ENCODE data around the gene BLOC1S5.

BLOC1S5 gene

GRCh38 chr6:8069631-8070284 is 5.6 kb upstream of the BLOC1S5 start:
- DNase-seq = no peak
- Histone ChIP-seq H3K27ac (no peak overlapping the region), H3K9me3 (ENCODE audit: severe bottlenecking) (no peaks in the 10 kb centered on the region), H3K36me3 (no peaks in the 10 kb centered on the region), H3K4me3 (ENCODE audit: low read depth, low read length) (no peak overlapping the region), H3K27me3 (ENCODE audit: insufficient read depth, low read depth, severe bottlenecking) (no peaks in the 10 kb centered on the region)
- no peak for TF ChIP-seq CTCF (IDR thresholded peaks at IDR 0.05; ENCODE audit: low read depth, low read length)

DNA sequence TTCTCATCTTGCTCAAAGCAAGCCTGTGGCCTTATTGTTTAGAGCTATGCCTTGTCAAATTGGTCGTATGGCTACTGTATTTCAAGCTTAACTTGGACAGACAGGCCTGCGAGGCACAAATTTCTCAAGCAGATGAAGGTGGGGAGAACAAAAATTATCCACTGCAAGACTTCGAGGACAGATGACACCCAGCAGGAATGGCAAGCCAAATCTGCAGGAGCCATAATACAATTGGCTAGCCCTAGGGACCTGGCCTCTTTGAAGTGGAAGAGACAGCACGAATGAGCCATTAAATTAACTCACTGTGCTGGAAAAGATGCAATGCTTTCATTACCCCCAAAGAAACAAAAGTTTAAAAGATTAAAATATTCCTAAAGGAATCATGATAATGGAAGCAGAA is 5.0 kb upstream of the BLOC1S5 start:
- no peak overlapping the region for H3K4me3 ChIP-seq (ENCODE audit: low read depth, low read length)
- no peaks in the 10 kb centered on the region for H3K9me3 ChIP-seq (ENCODE audit: severe bottlenecking)
- H3K36me3 ChIP-seq = no peaks in the 10 kb centered on the region
- TF ChIP-seq CTCF (IDR thresholded peaks at IDR 0.05; ENCODE audit: low read depth, low read length) = no peak
- H3K27ac ChIP-seq = no peak overlapping the region
- no peak for DNase-seq
- H3K27me3 ChIP-seq (ENCODE audit: insufficient read depth, low read depth, severe bottlenecking) = no peaks in the 10 kb centered on the region

- H3K27me3 ChIP-seq (ENCODE audit: insufficient read depth, low read depth, severe bottlenecking) = no peaks in the 10 kb centered on the region
- 0 out of 2 replicates have a peak, but pooled peaks have one; percentile 25 for TF ChIP-seq CTCF (IDR thresholded peaks at IDR 0.05; ENCODE audit: low read depth, low read length)
- H3K9me3 ChIP-seq (ENCODE audit: severe bottlenecking) = no peaks in the 10 kb centered on the region
- peaks cover 11% of the 10 kb centered on the region for H3K36me3 ChIP-seq
- H3K4me3 ChIP-seq (ENCODE audit: low read depth, low read length) = no peak overlapping the region
- no peak overlapping the region for H3K27ac ChIP-seq
- DNase-seq = no peak
Measured at GRCh38 chr6:8066108-8066507, 1.9 kb upstream of the BLOC1S5 start.

- DNase-seq = no peak
- H3K9me3 ChIP-seq (ENCODE audit: severe bottlenecking) = no peaks in the 10 kb centered on the region
- TF ChIP-seq CTCF (IDR thresholded peaks at IDR 0.05; ENCODE audit: low read depth, low read length) = no peak
- no peaks in the 10 kb centered on the region for H3K27me3 ChIP-seq (ENCODE audit: insufficient read depth, low read depth, severe bottlenecking)
- no peak overlapping the region for H3K4me3 ChIP-seq (ENCODE audit: low read depth, low read length)
- H3K27ac ChIP-seq = no peak overlapping the region
- H3K36me3 ChIP-seq = peaks cover 16% of the 10 kb centered on the region
Measured at GRCh38 chr6:8065519-8065911, 1.3 kb upstream of the BLOC1S5 start.

- Histone ChIP-seq H3K27ac (peak overlapping the region; percentile 42), H3K9me3 (ENCODE audit: severe bottlenecking) (no peaks in the 10 kb centered on the region), H3K36me3 (peaks cover 22% of the 10 kb centered on the region), H3K27me3 (ENCODE audit: insufficient read depth, low read depth, severe bottlenecking) (no peaks in the 10 kb centered on the region), H3K4me3 (ENCODE audit: low read depth, low read length) (peak overlapping the region; percentile 83)
- no peak for DNase-seq
- TF ChIP-seq CTCF (IDR thresholded peaks at IDR 0.05; ENCODE audit: low read depth, low read length) = no peak
Measured at GRCh38 chr6:8064638-8065518, 689 bp upstream of the BLOC1S5 start.
